ENCODE results near the gene LRRK1.

Gene LRRK1

GRCh38 chr15:101107625-101108460, 188.7 kb downstream of the LRRK1 start:
- TF ChIP-seq TAF1 (IDR thresholded peaks at IDR 0.05; ENCODE audit: low read depth), result no peak
- TF ChIP-seq FOXM1 (IDR thresholded peaks at IDR 0.05; ENCODE audit: borderline replicate concordance, low read depth), result no peak
- TF ChIP-seq, protein P1, sequence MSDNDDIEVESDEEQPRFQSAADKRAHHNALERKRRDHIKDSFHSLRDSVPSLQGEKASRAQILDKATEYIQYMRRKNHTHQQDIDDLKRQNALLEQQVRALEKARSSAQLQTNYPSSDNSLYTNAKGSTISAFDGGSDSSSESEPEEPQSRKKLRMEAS (IDR thresholded peaks at IDR 0.05), result no peak
- no peak for TF ChIP-seq CREB1 (IDR thresholded peaks at IDR 0.05; ENCODE audit: low read depth)
- TF ChIP-seq TCF12 (IDR thresholded peaks at IDR 0.05; ENCODE audit: low read depth), result no peak
- TF ChIP-seq ZBTB7A (IDR thresholded peaks at IDR 0.05; ENCODE audit: low read depth), result no peak
- TF ChIP-seq, protein P2, sequence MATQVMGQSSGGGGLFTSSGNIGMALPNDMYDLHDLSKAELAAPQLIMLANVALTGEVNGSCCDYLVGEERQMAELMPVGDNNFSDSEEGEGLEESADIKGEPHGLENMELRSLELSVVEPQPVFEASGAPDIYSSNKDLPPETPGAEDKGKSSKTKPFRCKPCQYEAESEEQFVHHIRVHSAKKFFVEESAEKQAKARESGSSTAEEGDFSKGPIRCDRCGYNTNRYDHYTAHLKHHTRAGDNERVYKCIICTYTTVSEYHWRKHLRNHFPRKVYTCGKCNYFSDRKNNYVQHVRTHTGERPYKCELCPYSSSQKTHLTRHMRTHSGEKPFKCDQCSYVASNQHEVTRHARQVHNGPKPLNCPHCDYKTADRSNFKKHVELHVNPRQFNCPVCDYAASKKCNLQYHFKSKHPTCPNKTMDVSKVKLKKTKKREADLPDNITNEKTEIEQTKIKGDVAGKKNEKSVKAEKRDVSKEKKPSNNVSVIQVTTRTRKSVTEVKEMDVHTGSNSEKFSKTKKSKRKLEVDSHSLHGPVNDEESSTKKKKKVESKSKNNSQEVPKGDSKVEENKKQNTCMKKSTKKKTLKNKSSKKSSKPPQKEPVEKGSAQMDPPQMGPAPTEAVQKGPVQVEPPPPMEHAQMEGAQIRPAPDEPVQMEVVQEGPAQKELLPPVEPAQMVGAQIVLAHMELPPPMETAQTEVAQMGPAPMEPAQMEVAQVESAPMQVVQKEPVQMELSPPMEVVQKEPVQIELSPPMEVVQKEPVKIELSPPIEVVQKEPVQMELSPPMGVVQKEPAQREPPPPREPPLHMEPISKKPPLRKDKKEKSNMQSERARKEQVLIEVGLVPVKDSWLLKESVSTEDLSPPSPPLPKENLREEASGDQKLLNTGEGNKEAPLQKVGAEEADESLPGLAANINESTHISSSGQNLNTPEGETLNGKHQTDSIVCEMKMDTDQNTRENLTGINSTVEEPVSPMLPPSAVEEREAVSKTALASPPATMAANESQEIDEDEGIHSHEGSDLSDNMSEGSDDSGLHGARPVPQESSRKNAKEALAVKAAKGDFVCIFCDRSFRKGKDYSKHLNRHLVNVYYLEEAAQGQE (IDR thresholded peaks at IDR 0.05; ENCODE audit: low read depth), result no peak
- no peak for TF ChIP-seq USF1 (IDR thresholded peaks at IDR 0.05)
- TF ChIP-seq NFIC (IDR thresholded peaks at IDR 0.05), result no peak

DNA sequence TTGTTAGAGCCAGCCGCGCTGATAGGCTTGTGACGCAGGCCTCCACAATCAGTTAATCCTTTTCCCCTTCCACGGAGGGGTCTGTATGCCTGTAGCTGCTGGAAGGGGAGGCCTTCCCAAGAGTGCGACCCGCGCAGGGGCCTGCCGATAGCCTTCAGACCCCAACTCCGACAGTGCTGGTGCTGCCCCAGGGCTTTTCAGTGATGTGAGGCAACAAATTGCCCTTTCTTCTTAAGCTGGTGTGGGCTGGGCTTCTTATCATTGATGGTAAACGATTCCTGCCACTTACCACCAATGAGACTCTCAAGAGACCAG, 189.3 kb downstream of the LRRK1 start:
- TF ChIP-seq YY1 (IDR thresholded peaks at IDR 0.05; ENCODE audit: low read depth) (no peak), ZBTB7A (IDR thresholded peaks at IDR 0.05; ENCODE audit: low read depth) (no peak), TEAD4 (IDR thresholded peaks at IDR 0.05) (no peak), CEBPB (IDR thresholded peaks at IDR 0.05) (no peak), CREB1 (IDR thresholded peaks at IDR 0.05; ENCODE audit: low read depth) (no peak), EGR1 (IDR thresholded peaks at IDR 0.05) (no peak), RAD21 (IDR thresholded peaks at IDR 0.05; ENCODE audit: low read depth) (no peak)

- no peak for TF ChIP-seq TEAD4 (IDR thresholded peaks at IDR 0.05)
- TF ChIP-seq TAF1 (IDR thresholded peaks at IDR 0.05; ENCODE audit: low read depth), result no peak
- no peak for TF ChIP-seq USF1 (IDR thresholded peaks at IDR 0.05)
- no peak for TF ChIP-seq NFIC (IDR thresholded peaks at IDR 0.05)
- no peak for TF ChIP-seq YY1 (IDR thresholded peaks at IDR 0.05; ENCODE audit: low read depth)
- no peak for TF ChIP-seq EP300 (IDR thresholded peaks at IDR 0.05; ENCODE audit: borderline replicate concordance)
These were observed 189.6 kb downstream of the LRRK1 start for GRCh38 chr15:101108791-101109190.

GRCh38 chr15:101110681-101111569, 191.8 kb downstream of the LRRK1 start:
- TF ChIP-seq CEBPB (IDR thresholded peaks at IDR 0.05) (no peak), FOXM1 (IDR thresholded peaks at IDR 0.05; ENCODE audit: borderline replicate concordance, low read depth) (no peak), YY1 (IDR thresholded peaks at IDR 0.05; ENCODE audit: low read depth) (no peak), ZBTB7A (IDR thresholded peaks at IDR 0.05; ENCODE audit: low read depth) (no peak), EGR1 (IDR thresholded peaks at IDR 0.05) (no peak), TCF12 (IDR thresholded peaks at IDR 0.05; ENCODE audit: low read depth) (no peak), USF1 (IDR thresholded peaks at IDR 0.05) (no peak), RAD21 (IDR thresholded peaks at IDR 0.05; ENCODE audit: low read depth) (no peak)
- TF ChIP-seq, protein P1 (IDR thresholded peaks at IDR 0.05), result no peak
- TF ChIP-seq, protein P2 (IDR thresholded peaks at IDR 0.05; ENCODE audit: low read depth), result no peak

DNA sequence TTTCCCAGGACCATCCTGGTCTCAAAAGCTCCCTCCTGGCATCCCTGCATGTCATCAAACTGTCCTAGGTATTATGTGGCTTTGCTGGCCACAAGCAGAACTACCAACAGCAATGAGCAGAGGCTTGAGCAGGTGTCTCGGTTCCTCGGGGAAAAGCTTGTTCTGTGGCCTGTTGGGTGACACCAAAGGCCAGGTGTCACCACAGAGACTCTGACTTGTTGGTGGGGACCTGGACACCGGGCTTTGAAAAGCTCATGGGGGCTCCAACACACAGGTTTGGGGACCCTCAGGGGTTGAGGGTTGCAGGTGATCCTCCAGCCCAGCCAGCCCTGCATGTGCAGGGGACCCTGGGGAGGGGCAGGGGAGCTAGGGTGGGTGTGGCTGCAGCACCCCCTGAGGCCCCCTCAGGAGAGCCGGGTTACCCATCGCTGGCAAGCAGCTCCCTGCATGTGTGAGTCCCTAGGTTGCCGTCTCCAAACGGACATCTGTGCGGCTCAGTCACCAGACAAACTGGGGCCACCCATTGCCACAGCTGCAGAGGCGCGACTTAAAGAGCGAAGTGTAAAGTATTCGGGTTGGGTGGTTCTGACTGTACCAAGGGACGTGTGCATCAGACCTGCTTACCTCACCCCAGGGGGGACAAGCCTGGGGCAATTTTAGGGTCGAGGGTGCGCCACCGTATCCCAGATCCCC, 192.6 kb downstream of the LRRK1 start:
- TF ChIP-seq, protein P2 (IDR thresholded peaks at IDR 0.05; ENCODE audit: low read depth), result no peak
- no peak for TF ChIP-seq NFIC (IDR thresholded peaks at IDR 0.05)
- TF ChIP-seq EP300 (IDR thresholded peaks at IDR 0.05; ENCODE audit: borderline replicate concordance), result no peak
- no peak for TF ChIP-seq TAF1 (IDR thresholded peaks at IDR 0.05; ENCODE audit: low read depth)
